ENCODE results near the gene CACNG8. TPM values are rescaled to one million over a fixed set of nuclear protein-coding genes. Genes with fewer than 3 reads are reported as not detected.

CACNG8 gene
- total RNA-seq, 2 donors from 2014 or later: not detected

- no peaks in the 10 kb centered on the region for H3K36me3 ChIP-seq
- no peaks in the 10 kb centered on the region for H3K9me3 ChIP-seq
- H3K4me3 ChIP-seq: no peak overlapping the region
- no peaks in the 10 kb centered on the region for H3K27me3 ChIP-seq (replicated peaks; ENCODE audit: insufficient read depth)
- ATAC-seq (ENCODE audit: insufficient number of reproducible peaks, low FRiP score, low read depth) (no peak), DNase-seq (ENCODE audit: low spot score) (no peak)
- peaks cover 0 to 3% of the 10 kb centered on the region in 2 donors for H3K4me1 ChIP-seq (ENCODE audit: control insufficient read depth in 1 of 2, low read depth in 2 of 2)
- no peak overlapping the region for H3K27ac ChIP-seq
- no peak for TF ChIP-seq CTCF (IDR thresholded peaks at IDR 0.05)
These were observed 30.7 kb downstream of the CACNG8 start for GRCh38 chr19:53993448-53993847.

GRCh38 chr19:53994811-53995210 is 32.1 kb downstream of the CACNG8 start:
- Histone ChIP-seq H3K9me3 (no peaks in the 10 kb centered on the region), H3K27me3 (replicated peaks; ENCODE audit: insufficient read depth) (no peaks in the 10 kb centered on the region), H3K4me1 (ENCODE audit: control insufficient read depth in 1 of 2, low read depth in 2 of 2) (peaks cover 0 to 3% of the 10 kb centered on the region in 2 donors), H3K4me3 (no peak overlapping the region), H3K27ac (no peak overlapping the region), H3K36me3 (no peaks in the 10 kb centered on the region)
- ATAC-seq (ENCODE audit: insufficient number of reproducible peaks, low FRiP score, low read depth) (no peak), DNase-seq (ENCODE audit: low spot score) (no peak)
- TF ChIP-seq CTCF (IDR thresholded peaks at IDR 0.05): no peak

GRCh38 chr19:53998223-53998622 is 35.5 kb downstream of the CACNG8 start:
- ATAC-seq (ENCODE audit: insufficient number of reproducible peaks, low FRiP score, low read depth) (no peak), DNase-seq (ENCODE audit: low spot score) (no peak)
- Histone ChIP-seq H3K27ac (no peak overlapping the region), H3K4me3 (no peak overlapping the region), H3K36me3 (no peaks in the 10 kb centered on the region), H3K9me3 (no peaks in the 10 kb centered on the region), H3K27me3 (replicated peaks; ENCODE audit: insufficient read depth) (no peaks in the 10 kb centered on the region), H3K4me1 (ENCODE audit: control insufficient read depth in 1 of 2, low read depth in 2 of 2) (no peaks in the 10 kb centered on the region)
- TF ChIP-seq CTCF (IDR thresholded peaks at IDR 0.05): no peak

GRCh38 chr19:53999694-54000093 is 37.0 kb downstream of the CACNG8 start:
- no peak for TF ChIP-seq CTCF (IDR thresholded peaks at IDR 0.05)
- H3K9me3 ChIP-seq: no peaks in the 10 kb centered on the region
- H3K27ac ChIP-seq: no peak overlapping the region
- no peak for ATAC-seq (ENCODE audit: insufficient number of reproducible peaks, low FRiP score, low read depth)
- no peak for DNase-seq (ENCODE audit: low spot score)
- H3K4me1 ChIP-seq (ENCODE audit: control insufficient read depth in 1 of 2, low read depth in 2 of 2): no peaks in the 10 kb centered on the region
- no peaks in the 10 kb centered on the region for H3K27me3 ChIP-seq (replicated peaks; ENCODE audit: insufficient read depth)
- no peaks in the 10 kb centered on the region for H3K36me3 ChIP-seq
- H3K4me3 ChIP-seq: no peak overlapping the region

- DNase-seq (ENCODE audit: low spot score): no peak
These were observed 38.8 kb downstream of the CACNG8 start for GRCh38 chr19:54001496-54001895.

More at GRCh38 chr19:54001496-54001895, 38.8 kb downstream of the CACNG8 start:
- Histone ChIP-seq H3K4me3 (no peak overlapping the region), H3K36me3 (no peaks in the 10 kb centered on the region), H3K27ac (no peak overlapping the region), H3K27me3 (replicated peaks; ENCODE audit: insufficient read depth) (no peaks in the 10 kb centered on the region), H3K4me1 (ENCODE audit: control insufficient read depth in 1 of 2, low read depth in 2 of 2) (no peaks in the 10 kb centered on the region), H3K9me3 (no peaks in the 10 kb centered on the region)
- no peak for ATAC-seq (ENCODE audit: insufficient number of reproducible peaks, low FRiP score, low read depth)
- no peak for TF ChIP-seq CTCF (IDR thresholded peaks at IDR 0.05)

Data from thoracic aorta (tissue), 2 donors.